GM19193 (cell line): ENCODE results near the gene RPP40.

ENCODE experiments used
- POLR2A ChIP-seq: IDR thresholded peaks from 4 replicates; pipeline ENCODE4 v1.6.1; 2011; ENCODE audit not compliant: insufficient read depth, insufficient read length; ENCODE audit errors: extremely low read depth

RPP40 gene

GRCh38 chr6:5003604-5004372 is at the start of gene RPP40:
RPP40 (minus strand) TSS chr6:5004037; CDS start chr6:5004002, 35 bp downstream.
- TF ChIP-seq POLR2A: peak; percentile 53

GRCh38 chr6:5053038-5053437 is 49.2 kb upstream of the RPP40 start:
- no peak for TF ChIP-seq POLR2A

GRCh38 chr6:5051394-5051793 is 47.6 kb upstream of the RPP40 start:
- no peak for TF ChIP-seq POLR2A

GRCh38 chr6:5050009-5050408 is 46.2 kb upstream of the RPP40 start:
- no peak for TF ChIP-seq POLR2A

- TF ChIP-seq POLR2A: no peak
These were observed 42.6 kb upstream of the RPP40 start for GRCh38 chr6:5046430-5046829.

- no peak for TF ChIP-seq POLR2A
These were observed 41.6 kb upstream of the RPP40 start for GRCh38 chr6:5045416-5045815.

- no peak for TF ChIP-seq POLR2A
These were observed 41.0 kb upstream of the RPP40 start for GRCh38 chr6:5044866-5045265.

- no peak for TF ChIP-seq POLR2A
These were observed 38.6 kb upstream of the RPP40 start for GRCh38 chr6:5042436-5042835.

GRCh38 chr6:5041955-5042354 is 38.1 kb upstream of the RPP40 start:
- TF ChIP-seq POLR2A: no peak

GRCh38 chr6:5036269-5036668 is 32.4 kb upstream of the RPP40 start:
- no peak for TF ChIP-seq POLR2A

- TF ChIP-seq POLR2A: no peak
These were observed 30.9 kb upstream of the RPP40 start for GRCh38 chr6:5034736-5035135.

- no peak for TF ChIP-seq POLR2A
These were observed 30.5 kb upstream of the RPP40 start for GRCh38 chr6:5034328-5034727.

- TF ChIP-seq POLR2A: no peak
These were observed 27.3 kb upstream of the RPP40 start for GRCh38 chr6:5031150-5031549.

GRCh38 chr6:5030596-5031136 is 26.8 kb upstream of the RPP40 start:
- no peak for TF ChIP-seq POLR2A

- no peak for TF ChIP-seq POLR2A
These were observed 25.8 kb upstream of the RPP40 start for GRCh38 chr6:5029609-5030008.

- no peak for TF ChIP-seq POLR2A
These were observed 25.1 kb upstream of the RPP40 start for GRCh38 chr6:5028921-5029320.
